Right lobe of liver (tissue), 6 donors: ENCODE data around the gene MAP7D2. TPM values are rescaled to one million over a fixed set of nuclear protein-coding genes. Genes with fewer than 3 reads are reported as not detected.

ENCODE experiments used
- ATAC-seq, 4 donors: fragments of 200-7000 bp; cut with Tn5 transposase; one replicate each; pipeline ENCODE4 v1.9.1; 2020; ENCODE audit warnings: mild to moderate bottlenecking in 4 of 4, moderate library complexity in 4 of 4
- DNase-seq, 3 donors: peaks; one replicate each; pipeline ENCODE4 v3.0.0-alpha.2; 2020
- H3K27ac ChIP-seq, 3 donors: fragments of 200-600 bp; one replicate each; pipeline ENCODE4 v1.8.0; 2022
- H3K27me3 ChIP-seq, 2 donors: fragments of 200-600 bp; one replicate each; pipeline ENCODE4 v1.8.0; 2022
- H3K36me3 ChIP-seq, 4 donors: fragments of 200-600 bp; sonication (generic) in 1 of 4; one replicate each; pipeline versions ENCODE4 v1.5.1 to v1.8.0; 2017 to 2022; ENCODE audit warnings: control low read depth in 1 of 4
- H3K4me1 ChIP-seq, 4 donors: fragments of 200-600 bp; sonication (generic) in 1 of 4; one replicate each; pipeline versions ENCODE4 v1.5.1 to v1.8.0; 2017 to 2022; ENCODE audit warnings: control low read depth in 1 of 4
- H3K4me3 ChIP-seq, 3 donors: fragments of 200-600 bp; one replicate each; pipeline ENCODE4 v1.8.0; 2022
- H3K9me3 ChIP-seq, 4 donors: fragments of 200-600 bp; sonication (generic) in 1 of 4; one replicate each; pipeline versions ENCODE4 v1.5.1 to v1.8.0; 2017 to 2022; ENCODE audit warnings: control low read depth in 1 of 4
- CTCF ChIP-seq, 4 donors: fragments of 200-600 bp in 3 of 4; fragments of 450-650 bp in 1 of 4; IDR thresholded peaks; one replicate each; pipeline versions ENCODE4 v1.5.1 to v1.8.0; 2016 to 2022; ENCODE audit warnings: antibody characterized with exemption in 4 of 4, mild to moderate bottlenecking in 2 of 4
- POLR2A ChIP-seq: fragments of 450-650 bp; IDR thresholded peaks from one replicate; pipeline ENCODE4 v1.6.1; 2017; ENCODE audit warnings: antibody characterized with exemption, mild to moderate bottlenecking
- WGBS: methylation state at CpG from one replicate; pipeline ENCODE4 v1.1.6; 2018; ENCODE audit warnings: low coverage, low lambda C conversion rate; ENCODE audit not compliant: insufficient coverage; ENCODE audit errors: missing lambda C conversion rate; 5-methylcytosine and 5-hydroxymethylcytosine counted together
- intact Hi-C, 2 donors: fragments of 100-400 bp; cut with DNase I; formaldehyde crosslinking; loops; one replicate each; pipeline versions ENCODE4 v1.11.2 to v1.14.1; 2022
- total RNA-seq, 6 experiments: library from RNA; depleted of rRNA in 2 of 6; stranded (reverse); fragments of >200 nt in 2 of 6; fragmentation: NEBNext Ultra II Directional in 3 of 6; extraction: Animal tissue kit (Norgen Biotek cat#: 25700) in 3 of 6; gene quantifications; one replicate each; pipeline versions ENCODE4 v1.1.0 to v1.2.4, GENCODE V29; 2016 to 2023
- donor health status: DM: no; HTN: yes; CAD: no.
- donor health status: DM: no; HTN: no; CAD: no.
- donor health status: DM: no; HTN: no; CAD: no.
- donor health status: DM: no; HTN: yes; CAD: no.
- donor health status: DM: no; HTN: yes; CAD: no.

MAP7D2 gene
- total RNA-seq, 6 experiments from 2014 or later, result 0.11 to 0.49 (median 0.30) TPM; not detected in 2

- no peak overlapping the region for H3K4me3 ChIP-seq
- intact Hi-C loops, result no loop called here
- 70% methylated on average over 4 of the region's 4 CpGs for WGBS
- no peak for ATAC-seq
- no peaks in the 10 kb centered on the region for H3K4me1 ChIP-seq
- no peak overlapping the region for H3K27ac ChIP-seq
- no peaks in the 10 kb centered on the region for H3K36me3 ChIP-seq
- no peaks in the 10 kb centered on the region for H3K27me3 ChIP-seq
- DNase-seq, result no peak
- H3K9me3 ChIP-seq, result no peaks in the 10 kb centered on the region
- no peak for TF ChIP-seq POLR2A
- no peak for TF ChIP-seq CTCF (IDR thresholded peaks at IDR 0.05)
Observed at GRCh38 chrX:20057479-20057878, 59.2 kb downstream of the MAP7D2 start.

GRCh38 chrX:20056704-20057103, 60.0 kb downstream of the MAP7D2 start:
- ATAC-seq (no peak), DNase-seq (no peak)
- intact Hi-C loops, result no loop called here
- Histone ChIP-seq H3K4me3 (no peak overlapping the region), H3K9me3 (no peaks in the 10 kb centered on the region), H3K36me3 (no peaks in the 10 kb centered on the region), H3K4me1 (no peaks in the 10 kb centered on the region), H3K27me3 (no peaks in the 10 kb centered on the region), H3K27ac (no peak overlapping the region)
- no peak for TF ChIP-seq CTCF (IDR thresholded peaks at IDR 0.05)
- no peak for TF ChIP-seq POLR2A
- WGBS, result 69% methylated on average over 11 of the region's 11 CpGs

- 85% methylated on average over 8 of the region's 8 CpGs for WGBS
- Histone ChIP-seq H3K4me3 (no peak overlapping the region), H3K9me3 (no peaks in the 10 kb centered on the region), H3K27me3 (no peaks in the 10 kb centered on the region), H3K36me3 (no peaks in the 10 kb centered on the region), H3K27ac (no peak overlapping the region), H3K4me1 (no peaks in the 10 kb centered on the region)
- no peak for ATAC-seq
- TF ChIP-seq POLR2A (no peak), CTCF (IDR thresholded peaks at IDR 0.05) (no peak)
- intact Hi-C loops, result no loop called here
- DNase-seq, result no peak
Observed at GRCh38 chrX:20053537-20053936, 63.2 kb downstream of the MAP7D2 start.

GRCh38 chrX:20046864-20047263, 69.8 kb downstream of the MAP7D2 start:
- TF ChIP-seq POLR2A, result no peak
- TF ChIP-seq CTCF (IDR thresholded peaks at IDR 0.05), result no peak
- no peaks in the 10 kb centered on the region for H3K36me3 ChIP-seq
- H3K27me3 ChIP-seq, result no peaks in the 10 kb centered on the region
- H3K9me3 ChIP-seq, result no peaks in the 10 kb centered on the region
- WGBS, result 95% methylated on average over 2 of the region's 4 CpGs
- H3K4me3 ChIP-seq, result no peak overlapping the region
- intact Hi-C loops, result no loop called here
- no peaks in the 10 kb centered on the region for H3K4me1 ChIP-seq
- ATAC-seq (no peak), DNase-seq (no peak)
- no peak overlapping the region for H3K27ac ChIP-seq

- ATAC-seq, result no peak
- Histone ChIP-seq H3K4me3 (no peak overlapping the region), H3K4me1 (no peaks in the 10 kb centered on the region), H3K27me3 (no peaks in the 10 kb centered on the region), H3K9me3 (no peaks in the 10 kb centered on the region), H3K27ac (no peak overlapping the region), H3K36me3 (no peaks in the 10 kb centered on the region)
- 38% methylated on average over 1 of the region's 1 CpG for WGBS
- no peak for DNase-seq
- TF ChIP-seq CTCF (IDR thresholded peaks at IDR 0.05) (no peak), POLR2A (no peak)
- intact Hi-C loops, result no loop called here
Observed at GRCh38 chrX:20046223-20046622, 70.5 kb downstream of the MAP7D2 start.
